SIG-M5 (cell line): ENCODE results near the gene OXNAD1.

Experiments used
- DNase-seq: peaks from one replicate; lab custom pipeline; 2025; lab: John Stamatoyannopoulos, UW

Gene OXNAD1

GRCh38 chr3:16279010-16279801 is 14.2 kb downstream of the OXNAD1 start:
- no peak for DNase-seq

- no peak for DNase-seq
Measured at GRCh38 chr3:16280671-16281070, 15.7 kb downstream of the OXNAD1 start.

- DNase-seq = no peak
Measured at GRCh38 chr3:16284633-16285032, 19.6 kb downstream of the OXNAD1 start.

GRCh38 chr3:16286161-16286560 is 21.1 kb downstream of the OXNAD1 start:
- no peak for DNase-seq

DNA sequence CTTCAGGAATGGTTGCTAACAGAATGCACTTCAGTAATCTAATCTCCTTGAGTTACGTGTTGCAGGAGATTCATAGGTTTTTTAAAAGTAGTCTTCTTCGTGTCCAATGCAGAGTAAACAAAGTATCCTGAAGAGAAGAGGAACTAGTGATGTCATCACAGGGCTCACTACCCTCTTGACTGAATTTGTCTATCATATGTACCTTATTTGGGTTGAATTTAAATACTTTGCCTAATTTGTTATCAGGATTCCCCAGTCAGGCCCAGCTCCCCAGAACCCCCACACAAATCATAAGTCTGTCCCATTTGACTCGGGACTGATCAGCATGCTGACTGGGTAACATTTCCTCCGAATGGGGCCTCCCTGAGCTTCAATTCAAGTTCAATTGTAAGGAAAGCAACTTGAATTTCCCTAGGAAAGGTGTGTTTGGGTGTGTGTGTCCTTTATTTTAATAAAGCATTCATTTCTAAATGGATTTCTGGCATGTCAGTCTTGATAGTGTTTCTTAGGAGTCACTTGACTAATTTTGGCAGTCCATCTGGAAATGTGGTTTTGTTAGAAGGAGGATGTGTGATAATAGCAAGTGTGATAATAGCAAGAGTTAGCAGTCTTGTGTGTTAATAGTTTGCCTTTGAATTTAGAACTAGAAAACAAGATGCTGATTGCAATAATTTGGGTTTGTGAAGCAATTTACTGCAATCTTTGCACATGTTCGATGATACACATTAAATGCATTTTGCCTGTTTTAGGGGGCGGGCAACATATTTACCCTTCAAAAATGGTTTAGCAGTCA is 21.9 kb downstream of the OXNAD1 start:
- no peak for DNase-seq

GRCh38 chr3:16288664-16289063 is 23.7 kb downstream of the OXNAD1 start:
- DNase-seq = no peak

GRCh38 chr3:16289144-16289889 is 24.3 kb downstream of the OXNAD1 start:
- DNase-seq = no peak

- no peak for DNase-seq
Measured at GRCh38 chr3:16290007-16290826, 25.2 kb downstream of the OXNAD1 start.

DNA sequence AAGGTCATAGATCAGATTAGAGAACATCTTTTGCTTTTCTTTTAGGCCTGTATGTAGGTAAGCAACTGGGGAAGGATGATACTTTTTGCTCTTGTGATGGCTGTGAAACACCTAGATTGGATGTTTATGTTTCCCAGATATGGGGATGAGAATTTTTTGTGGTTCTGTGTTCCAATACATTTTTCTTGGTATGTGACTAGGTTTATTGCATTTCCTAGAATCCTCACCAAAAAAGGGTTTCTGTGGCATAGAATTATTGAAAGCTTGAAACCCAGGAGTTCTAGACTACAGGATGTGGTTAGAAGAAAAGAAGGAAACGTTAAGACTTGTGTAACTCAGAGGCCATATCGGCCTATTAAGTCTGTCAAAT is 25.8 kb downstream of the OXNAD1 start:
- DNase-seq = no peak

GRCh38 chr3:16294844-16295243 is 29.8 kb downstream of the OXNAD1 start:
- no peak for DNase-seq

- DNase-seq = no peak
Measured at GRCh38 chr3:16295298-16295890, 30.4 kb downstream of the OXNAD1 start.

- DNase-seq = no peak
Measured at GRCh38 chr3:16297997-16298885, 33.2 kb downstream of the OXNAD1 start.

GRCh38 chr3:16298891-16299290 is 33.9 kb downstream of the OXNAD1 start:
- DNase-seq = no peak

GRCh38 chr3:16299746-16300145 is 34.7 kb downstream of the OXNAD1 start:
- no peak for DNase-seq

DNA sequence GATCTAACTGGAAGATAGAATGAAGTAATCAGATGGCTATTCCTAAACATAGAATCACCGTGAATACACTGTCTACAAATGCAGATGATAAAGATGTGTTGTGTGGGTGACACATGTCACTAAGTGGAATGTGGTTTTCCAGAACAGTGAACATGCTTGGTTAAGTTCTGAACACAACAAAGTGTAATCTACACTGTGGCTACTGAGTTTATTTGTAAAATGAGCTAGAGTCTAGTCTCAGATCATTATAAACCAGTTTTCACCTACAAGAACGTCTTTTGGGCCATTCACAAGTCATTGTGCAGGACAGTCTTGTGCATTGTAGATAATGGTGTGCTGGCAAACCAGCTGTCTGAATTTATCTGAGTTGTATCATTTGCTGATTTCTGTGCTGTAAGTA is 35.3 kb downstream of the OXNAD1 start:
- no peak for DNase-seq

- DNase-seq = no peak
Measured at GRCh38 chr3:16300881-16301359, 35.9 kb downstream of the OXNAD1 start.

- no peak for DNase-seq
Measured at GRCh38 chr3:16301507-16301906, 36.5 kb downstream of the OXNAD1 start.

DNA sequence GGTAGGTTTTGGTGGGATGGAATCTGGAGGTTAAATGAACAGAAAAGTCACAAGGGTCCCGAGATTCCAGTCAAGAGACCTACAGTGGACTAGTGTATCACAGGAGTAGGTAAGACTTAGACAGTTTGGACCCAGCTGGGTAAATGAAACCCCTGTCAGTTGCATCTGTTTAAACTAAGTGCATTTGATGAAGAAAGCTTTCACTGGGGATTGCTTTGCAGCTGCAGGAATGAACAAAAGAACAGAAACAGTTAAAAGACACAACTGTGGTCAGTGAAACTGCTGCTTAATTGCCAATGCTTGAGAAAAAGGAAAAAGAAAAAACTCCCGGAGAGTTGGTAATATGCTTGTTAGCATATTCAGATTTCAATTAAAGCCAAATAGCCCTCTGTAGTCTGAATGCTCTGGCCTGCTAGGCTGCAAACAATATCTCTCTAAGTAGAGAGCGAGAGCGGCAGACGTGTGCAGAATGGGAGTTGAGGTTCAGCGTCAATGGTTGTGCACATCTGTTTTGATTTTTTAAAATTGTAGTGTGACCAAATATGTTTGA is 37.1 kb downstream of the OXNAD1 start:
- DNase-seq = no peak

GRCh38 chr3:16303037-16303575 is 38.1 kb downstream of the OXNAD1 start:
- no peak for DNase-seq
